Measurements from ENCODE around the gene DCUN1D2. TPM values are rescaled to one million over a fixed set of nuclear protein-coding genes. Genes with fewer than 3 reads are reported as not detected.

DCUN1D2 gene
- total RNA-seq, 1 donor from 2014 or later: 24.6 TPM

DNA sequence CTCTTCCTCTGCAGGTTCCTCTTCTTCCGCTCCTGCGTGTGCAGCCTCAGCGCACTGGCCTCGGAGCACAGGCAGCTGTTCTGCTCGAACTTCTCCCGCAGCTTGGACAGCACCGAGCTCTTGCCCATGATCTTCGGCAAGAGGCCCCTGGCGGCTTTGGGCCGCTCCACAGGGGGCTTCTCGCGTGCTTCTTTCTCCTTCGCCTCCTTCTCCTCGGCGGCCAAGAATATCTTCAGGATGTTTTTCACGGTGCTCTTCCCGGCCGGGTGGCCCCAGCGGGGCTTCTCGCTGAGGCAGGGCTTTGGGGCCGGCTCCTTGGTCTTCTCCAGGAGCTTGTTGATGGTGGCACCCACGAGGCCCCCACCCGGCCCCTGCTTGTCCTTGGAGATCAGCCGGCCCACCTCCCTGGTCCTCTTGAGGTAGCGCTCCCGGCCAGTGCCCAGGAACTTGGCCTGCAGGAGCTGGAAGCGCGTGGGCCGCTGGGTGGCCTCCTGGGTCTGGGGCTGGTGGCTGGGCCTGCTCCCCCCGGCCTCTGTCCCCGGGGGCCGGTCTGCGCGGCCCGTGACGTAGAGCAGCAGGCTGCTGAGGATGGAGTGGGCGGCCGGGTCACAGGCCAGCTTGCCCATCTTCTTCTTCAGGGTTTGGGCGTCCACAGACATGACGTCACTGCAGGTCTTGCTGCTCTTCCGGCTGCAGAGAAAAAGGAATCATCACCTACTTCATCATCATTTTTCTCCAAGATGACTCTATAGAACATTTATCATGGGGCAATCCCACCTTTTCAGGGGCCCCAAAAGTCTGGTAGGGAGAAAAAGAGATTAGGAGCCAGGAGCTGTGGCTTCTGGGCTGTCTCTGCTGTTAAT lies 82.7 kb downstream of the DCUN1D2 start:
- Histone ChIP-seq H3K4me3 (no peak overlapping the region), H3K36me3 (no peaks in the 10 kb centered on the region), H3K9me3 (no peaks in the 10 kb centered on the region), H3K27me3 (peaks cover 33% of the 10 kb centered on the region), H3K4me1 (no peaks in the 10 kb centered on the region), H3K27ac (no peak overlapping the region)
- ATAC-seq (no peak), DNase-seq (peak; percentile 58)
- intact Hi-C loops (cut with DNase I): no loop called here
- no peak for TF ChIP-seq CTCF (IDR thresholded peaks at IDR 0.05)

DNA sequence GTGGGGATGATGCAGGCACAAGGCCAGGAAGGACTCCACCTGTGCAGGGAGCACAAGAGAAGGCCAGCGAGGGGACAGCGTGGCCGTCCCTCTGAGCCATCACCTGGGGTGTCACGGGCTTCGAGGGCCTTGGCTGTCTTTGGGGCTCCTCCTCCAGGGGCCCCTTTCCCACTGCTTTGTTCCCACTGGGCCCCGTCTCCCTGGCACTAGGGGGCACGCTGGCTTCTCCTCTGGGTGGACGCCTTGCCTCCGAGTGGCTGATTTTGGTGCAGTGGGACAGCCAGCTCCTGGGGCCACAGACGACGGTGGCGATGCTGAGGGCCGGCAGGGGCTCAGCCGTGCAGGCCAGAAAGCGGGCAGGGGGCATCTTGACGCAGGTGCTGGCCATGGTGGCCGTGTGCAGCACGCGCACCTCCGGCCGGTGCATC lies 83.4 kb downstream of the DCUN1D2 start:
- Histone ChIP-seq H3K4me3 (no peak overlapping the region), H3K27me3 (peaks cover 33% of the 10 kb centered on the region), H3K27ac (no peak overlapping the region), H3K36me3 (no peaks in the 10 kb centered on the region), H3K9me3 (no peaks in the 10 kb centered on the region), H3K4me1 (no peaks in the 10 kb centered on the region)
- intact Hi-C loops (cut with DNase I): no loop called here
- no peak for ATAC-seq
- TF ChIP-seq CTCF (IDR thresholded peaks at IDR 0.05): no peak
- DNase-seq: peak; percentile 52

DNA sequence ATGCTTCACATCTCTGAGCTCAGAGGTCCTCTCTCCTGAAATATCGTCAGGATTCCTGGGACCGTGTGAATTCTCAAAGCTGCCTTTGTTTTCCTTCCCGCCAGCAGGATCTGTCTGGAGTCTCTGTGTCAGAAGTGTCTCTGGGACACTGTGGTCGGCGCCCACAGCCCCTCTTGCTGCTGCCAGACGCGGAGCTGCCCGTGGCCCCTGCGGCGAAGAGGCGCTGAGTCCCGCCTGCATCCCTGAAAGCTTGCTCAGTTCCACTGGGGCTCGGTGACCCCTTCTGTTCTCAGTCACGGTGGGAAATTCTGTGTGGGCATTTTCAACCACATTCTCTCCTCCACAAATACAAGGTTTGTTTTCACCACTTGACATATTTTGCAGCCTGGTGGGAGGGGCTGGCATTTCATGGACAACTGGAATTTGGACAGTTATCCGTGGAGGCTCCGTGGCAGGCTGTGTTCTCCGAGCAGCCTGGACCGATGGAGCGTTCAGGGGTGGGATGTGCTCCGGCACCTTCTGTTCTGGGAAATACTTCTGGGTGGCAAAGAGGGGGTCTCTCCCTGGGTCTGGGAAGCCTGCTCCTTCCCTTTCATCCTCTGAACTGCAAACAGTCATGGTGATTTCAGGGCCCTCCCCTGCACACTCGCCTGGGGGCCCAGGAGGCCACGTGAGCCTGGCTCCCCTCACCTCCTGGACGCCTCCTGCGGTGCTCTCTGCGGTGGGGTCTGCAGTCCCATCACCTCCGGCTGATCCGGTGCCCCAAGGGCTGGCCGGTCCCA lies 84.0 kb downstream of the DCUN1D2 start:
- DNase-seq (peak; percentile 36), ATAC-seq (no peak)
- TF ChIP-seq CTCF (IDR thresholded peaks at IDR 0.05): no peak
- Histone ChIP-seq H3K4me1 (no peaks in the 10 kb centered on the region), H3K36me3 (no peaks in the 10 kb centered on the region), H3K9me3 (no peaks in the 10 kb centered on the region), H3K27ac (no peak overlapping the region), H3K4me3 (no peak overlapping the region), H3K27me3 (peaks cover 33% of the 10 kb centered on the region)
- intact Hi-C loops (cut with DNase I): no loop called here

Other genes with a start within 250 kb of the DCUN1D2 start
- gene LAMP1, start 193.5 kb downstream of the DCUN1D2 start, total RNA-seq: 332 TPM
- gene GRTP1, start 126.6 kb downstream of the DCUN1D2 start, total RNA-seq: 6.1 TPM
- 1.9 TPM for gene ADPRHL1, start 37.2 kb downstream of the DCUN1D2 start, total RNA-seq
- 42.3 TPM for gene TFDP1, start 94.0 kb upstream of the DCUN1D2 start, total RNA-seq
- gene ATP4B, start 167.5 kb upstream of the DCUN1D2 start, total RNA-seq: not detected
- 0.09 TPM for gene GRK1, start 176.5 kb upstream of the DCUN1D2 start, total RNA-seq